DMS53 treated with DMSO at 0.1 percent for 48 hours (cell line): ENCODE results near the gene ATP13A2.
A peak's percentile ranks its signal among the peaks of the same experiment; 100 is the strongest.

Experiments
- DNase-seq: peaks from one replicate; lab custom pipeline; 2025; ENCODE audit not compliant: unreplicated experiment; lab: John Stamatoyannopoulos, UW

Gene ATP13A2

GRCh38 chr1:17004466-17005364 lies 7.0 kb downstream of the ATP13A2 start:
- no peak for DNase-seq

- no peak for DNase-seq
Measured at GRCh38 chr1:17002524-17002902, 9.2 kb downstream of the ATP13A2 start.

- DNase-seq = no peak
Measured at GRCh38 chr1:17001760-17002523, 9.8 kb downstream of the ATP13A2 start.

- no peak for DNase-seq
Measured at GRCh38 chr1:16999863-17000262, 11.9 kb downstream of the ATP13A2 start.

GRCh38 chr1:16998589-16998988 lies 13.1 kb downstream of the ATP13A2 start:
- DNase-seq = no peak

- DNase-seq = no peak
Measured at GRCh38 chr1:16996845-16997244, 14.9 kb downstream of the ATP13A2 start.

GRCh38 chr1:16993521-16994038 lies 18.1 kb downstream of the ATP13A2 start:
- no peak for DNase-seq

GRCh38 chr1:16992675-16993074 lies 19.1 kb downstream of the ATP13A2 start:
- DNase-seq = no peak

- no peak for DNase-seq
Measured at GRCh38 chr1:16992102-16992501, 19.6 kb downstream of the ATP13A2 start.

- no peak for DNase-seq
Measured at GRCh38 chr1:16991571-16991970, 20.2 kb downstream of the ATP13A2 start.

GRCh38 chr1:16989676-16990391 lies 21.9 kb downstream of the ATP13A2 start:
- no peak for DNase-seq

GRCh38 chr1:16988210-16988609 lies 23.5 kb downstream of the ATP13A2 start:
- DNase-seq = no peak

- no peak for DNase-seq
Measured at GRCh38 chr1:16986962-16987361, 24.8 kb downstream of the ATP13A2 start.

GRCh38 chr1:16986560-16986959 lies 25.2 kb downstream of the ATP13A2 start:
- no peak for DNase-seq

- no peak for DNase-seq
Measured at GRCh38 chr1:16986113-16986512, 25.6 kb downstream of the ATP13A2 start.

- DNase-seq = no peak
Measured at GRCh38 chr1:16984717-16985116, 27.0 kb downstream of the ATP13A2 start.

- DNase-seq = no peak
Measured at GRCh38 chr1:16983649-16984048, 28.1 kb downstream of the ATP13A2 start.

- no peak for DNase-seq
Measured at GRCh38 chr1:16982902-16983301, 28.8 kb downstream of the ATP13A2 start.

GRCh38 chr1:16981269-16981849 lies 30.4 kb downstream of the ATP13A2 start:
- DNase-seq = no peak

- DNase-seq = peak; percentile 5
Measured at GRCh38 chr1:16980473-16981268, 31.1 kb downstream of the ATP13A2 start, which contains the start of gene MFAP2. Gene MFAP2, minus strand, starts transcription at chr1:16980620. Its CDS starts 2,347 bp downstream, at chr1:16978273.
